GM12878 (cell line): Measurements from ENCODE around the gene TBX10. TPM values are rescaled to one million over a fixed set of nuclear protein-coding genes. Genes with fewer than 3 reads are reported as not detected.

Experiments used
- ATAC-seq: fragments of 200-7000 bp; cut with Tn5 transposase; 3 replicates; pipeline ENCODE4 v1.9.1; 2020; ENCODE audit warnings: mild to moderate bottlenecking, moderate library complexity
- BruUV-seq: library from RNA; stranded (reverse); fragments of 400-500 nt; replicated peaks from 2 replicates; lab custom pipeline; 2021; lab: Mats Ljungman, UMichigan
- CTCF ChIA-PET: fragments of 300-600 bp; sonication (Branson Sonifier 250); formaldehyde crosslinking; extraction: SDS; loops from one replicate; lab custom pipeline; 2021; ENCODE audit warnings: inconsistent platforms; lab: Yijun Ruan, JAX
- POLR2A ChIA-PET: fragments of 350-600 bp; formaldehyde crosslinking; extraction: SDS; loops from one replicate; lab custom pipeline; 2021; ENCODE audit warnings: inconsistent platforms; lab: Charles Lee
- RAD21 ChIA-PET: fragments of 300-600 bp; sonication (Branson Sonifier 250); formaldehyde crosslinking; loops from one replicate; lab custom pipeline; 2023; ENCODE audit warnings: antibody characterized with exemption; ENCODE audit not compliant: unreplicated experiment; lab: Charles Lee
- SMC1A ChIA-PET: fragments of 300-600 bp; sonication (Branson Sonifier 250); formaldehyde crosslinking; loops from one replicate; lab custom pipeline; 2023; ENCODE audit not compliant: unreplicated experiment, uncharacterized antibody; lab: Charles Lee
- DNase-seq: peaks from one replicate; pipeline ENCODE4 v3.0.0-alpha.2; 2011; ENCODE audit warnings: low read depth, low spot score
- FAIRE-seq: peaks from 3 replicates; lab custom pipeline; 2011; peaks lifted over from hg19 to GRCh38; lab: Jason Lieb, UNC
- H2AFZ ChIP-seq: 2 replicates; pipeline ENCODE4 v1.6.0; 2011; ENCODE audit warnings: low read depth, low read length, control low read depth; ENCODE audit not compliant: control insufficient read depth
- H3K27ac ChIP-seq: 2 replicates; pipeline ENCODE4 v1.5.1; 2011; ENCODE audit warnings: control low read depth; ENCODE audit not compliant: control insufficient read depth, insufficient read depth
- H3K27me3 ChIP-seq, 2 experiments: replicated peaks in 1 of 2; 2 replicates each; pipeline versions ENCODE4 v1.6.0 to v1.6.1; 2011; ENCODE audit warnings: low read length in 1 of 2; ENCODE audit not compliant: control insufficient read depth in 2 of 2, insufficient read depth in 2 of 2
- H3K36me3 ChIP-seq, 2 experiments: 2 replicates each; pipeline ENCODE4 v1.5.1; 2011; ENCODE audit warnings: low read length in 1 of 2; ENCODE audit not compliant: control insufficient read depth in 2 of 2, insufficient read depth in 2 of 2
- H3K4me1 ChIP-seq: 2 replicates; pipeline ENCODE4 v1.6.1; 2011; ENCODE audit warnings: mild to moderate bottlenecking, low read length, moderate library complexity, mixed read lengths; ENCODE audit not compliant: control insufficient read depth, insufficient read depth
- H3K4me2 ChIP-seq: 2 replicates; pipeline ENCODE4 v1.6.0; 2011; ENCODE audit warnings: control low read depth; ENCODE audit not compliant: control insufficient read depth, insufficient read depth
- H3K4me3 ChIP-seq: fragments of 200-600 bp; sonication (generic); 2 replicates; pipeline ENCODE4 v1.5.1; 2016
- H3K79me2 ChIP-seq: 2 replicates; pipeline ENCODE4 v1.6.0; 2011; ENCODE audit warnings: low read length; ENCODE audit not compliant: control insufficient read depth, insufficient read depth
- H3K9ac ChIP-seq: 2 replicates; pipeline ENCODE4 v1.8.0; 2011; ENCODE audit warnings: low read length, control low read depth, mixed read lengths; ENCODE audit not compliant: control insufficient read depth, insufficient read depth
- H3K9me3 ChIP-seq: replicated peaks from 3 replicates; pipeline ENCODE4 v1.5.1; 2011; ENCODE audit warnings: mild to moderate bottlenecking, low read length; ENCODE audit not compliant: control insufficient read depth, insufficient read depth
- H4K20me1 ChIP-seq: 2 replicates; pipeline ENCODE4 v1.6.0; 2011; ENCODE audit not compliant: control insufficient read depth, insufficient read depth
- ATF7 ChIP-seq: fragments of 450-650 bp; IDR thresholded peaks from 2 replicates; pipeline ENCODE4 v1.6.1; 2016; ENCODE audit warnings: low read depth, mild to moderate bottlenecking
- EGR1 ChIP-seq, 2 experiments: IDR thresholded peaks; 1 replicate in 1 of 2; 2 replicates in 1 of 2; pipeline ENCODE4 v1.6.1; 2011 to 2012; ENCODE audit warnings: low read depth in 2 of 2, low read length in 2 of 2, borderline replicate concordance in 1 of 2, mild to moderate bottlenecking in 1 of 2, moderate library complexity in 1 of 2
- GABPA ChIP-seq: IDR thresholded peaks from 2 replicates; pipeline ENCODE4 v1.6.1; 2014; ENCODE audit warnings: antibody characterized with exemption, low read depth, mild to moderate bottlenecking, inconsistent platforms
- HDGF ChIP-seq: fragments of 450-650 bp; IDR thresholded peaks from 2 replicates; pipeline ENCODE4 v1.6.1; 2016; ENCODE audit warnings: antibody characterized with exemption
- MLLT1 ChIP-seq: fragments of 450-650 bp; IDR thresholded peaks from 2 replicates; pipeline ENCODE4 v1.6.1; 2016; ENCODE audit warnings: mild to moderate bottlenecking
- MYB ChIP-seq: fragments of 150-350 bp; IDR thresholded peaks from 2 replicates; pipeline ENCODE4 v1.6.1; 2014; ENCODE audit warnings: mild to moderate bottlenecking, low read depth, low read length, borderline replicate concordance
- NR2F1 ChIP-seq: fragments of 450-650 bp; conservative IDR thresholded peaks from 2 replicates; pipeline ENCODE4 v1.6.1; 2017; ENCODE audit warnings: mild to moderate bottlenecking
- SREBF2 ChIP-seq: IDR thresholded peaks from 2 replicates; pipeline ENCODE4 v1.6.1; 2012; ENCODE audit warnings: mild to moderate bottlenecking, low read length
- TBL1XR1 ChIP-seq: IDR thresholded peaks from 2 replicates; pipeline ENCODE4 v1.6.1; 2012; ENCODE audit warnings: low read depth, low read length, improper control_type of control experiment
- YY1 ChIP-seq: IDR thresholded peaks from 2 replicates; pipeline ENCODE4 v1.6.1; 2011; ENCODE audit warnings: low read depth, mild to moderate bottlenecking, low read length
- ZSCAN29 ChIP-seq: fragments of 450-650 bp; IDR thresholded peaks from 2 replicates; pipeline ENCODE4 v1.6.1; 2017; ENCODE audit warnings: mild to moderate bottlenecking, moderate library complexity
- WGBS: methylation state at CpG from one replicate; pipeline ENCODE4 v1.1.6; 2016; ENCODE audit warnings: low lambda C conversion rate; ENCODE audit not compliant: insufficient replicate concordance, insufficient coverage; ENCODE audit errors: missing lambda C conversion rate; 5-methylcytosine and 5-hydroxymethylcytosine counted together
- in situ Hi-C: fragments of 300-500 bp; cut with MboI; formaldehyde crosslinking; loops from 9 replicates; pipeline ENCODE4 v1.14.3; 2018; ENCODE audit warnings: mixed read lengths
- intact Hi-C: fragments of 100-400 bp; cut with micrococcal nuclease; formaldehyde crosslinking; loops from one replicate; pipeline ENCODE4 v1.14.2; 2022; ENCODE audit not compliant: unreplicated experiment
- polyA plus RNA-seq, 11 experiments: library from polyadenylated mRNA; depleted of rRNA in 4 of 11; unstranded in 6 of 11; stranded (reverse) in 5 of 11; fragments of >200 nt; fragmentation: Nextera tagmentation in 4 of 11; fragmentation: Illumina TruSeq in 1 of 11; extraction: Ambion mirVana in 4 of 11; extraction: Trizol in 1 of 11; gene quantifications; 1 replicate in 1 of 11; 2 replicates in 10 of 11; pipeline versions ENCODE4 v1.2.1 to v1.2.3, GENCODE V29; 2011 to 2016; ENCODE audit warnings: inconsistent platforms in 2 of 11, missing spikeins in 2 of 11, low read depth in 1 of 11
- total RNA-seq, 4 experiments: library from RNA; depleted of rRNA in 3 of 4; stranded (reverse); fragments of >200 nt in 3 of 4; fragmentation: Illumina TruSeq in 1 of 4; extraction: Trizol in 1 of 4; gene quantifications; 2 replicates each; pipeline versions ENCODE4 v1.2.1 to v1.2.3, GENCODE V29; 2013 to 2021
- TF ChIP-seq, protein P1 (sequence below): fragments of 450-650 bp; IDR thresholded peaks from 2 replicates; pipeline ENCODE4 v1.6.1; 2017; ENCODE audit warnings: low read depth, mild to moderate bottlenecking, moderate library complexity
- TF ChIP-seq, protein P2 (sequence below): IDR thresholded peaks from 2 replicates; pipeline ENCODE4 v1.6.1; 2011; ENCODE audit warnings: borderline replicate concordance, low read depth, mild to moderate bottlenecking, moderate library complexity, mixed read lengths, low read length; ENCODE audit not compliant: insufficient read depth; ENCODE audit errors: extremely low read length
- TF ChIP-seq, protein P3 (sequence below): fragments of 450-650 bp; IDR thresholded peaks from 2 replicates; pipeline ENCODE4 v1.6.1; 2017; ENCODE audit warnings: borderline replicate concordance
- TF ChIP-seq, protein P4 (sequence below): fragments of 450-650 bp; IDR thresholded peaks from 2 replicates; pipeline ENCODE4 v1.6.1; 2014; ENCODE audit warnings: mild to moderate bottlenecking

The TBX10 gene
- total and polyA plus RNA-seq, 10 of the 15 experiments (the other 5 are each of a cell fraction or from before 2014, with no cell fraction given) = 0.10 to 0.44 (median 0.20) TPM; not detected in 4

GRCh38 chr11:67666303-67666645 lies 26.7 kb upstream of the TBX10 start:
- no peak overlapping the region for H3K9ac ChIP-seq
- ATAC-seq (no peak), DNase-seq (no peak), FAIRE-seq (no peak)
- no peak overlapping the region for H3K4me3 ChIP-seq
- RAD21 ChIA-PET = interaction anchor here (1.2 kb wide), 1 partner anchor 18 kb away, joined by 3 read pairs; no protein-coding TSS in a partner anchor
- no peaks in the 10 kb centered on the region for H4K20me1 ChIP-seq
- H3K27me3 ChIP-seq = peaks cover 0 to 2% of the 10 kb centered on the region in 2 experiments; a peak in 2 of 4 replicates
- H2AFZ ChIP-seq = no peak overlapping the region
- TF ChIP-seq ZSCAN29 (no peak), SREBF2 (no peak), ATF7 (no peak), YY1 (no peak), TBL1XR1 (no peak), MLLT1 (no peak), GABPA (no peak), EGR1 (IDR thresholded peaks at IDR 0.05; ENCODE audit: borderline replicate concordance in 1 of 2, low read depth in 2 of 2, low read length in 2 of 2) (no peak), HDGF (no peak), MYB (no peak), NR2F1 (no peak)
- TF ChIP-seq, protein P1, sequence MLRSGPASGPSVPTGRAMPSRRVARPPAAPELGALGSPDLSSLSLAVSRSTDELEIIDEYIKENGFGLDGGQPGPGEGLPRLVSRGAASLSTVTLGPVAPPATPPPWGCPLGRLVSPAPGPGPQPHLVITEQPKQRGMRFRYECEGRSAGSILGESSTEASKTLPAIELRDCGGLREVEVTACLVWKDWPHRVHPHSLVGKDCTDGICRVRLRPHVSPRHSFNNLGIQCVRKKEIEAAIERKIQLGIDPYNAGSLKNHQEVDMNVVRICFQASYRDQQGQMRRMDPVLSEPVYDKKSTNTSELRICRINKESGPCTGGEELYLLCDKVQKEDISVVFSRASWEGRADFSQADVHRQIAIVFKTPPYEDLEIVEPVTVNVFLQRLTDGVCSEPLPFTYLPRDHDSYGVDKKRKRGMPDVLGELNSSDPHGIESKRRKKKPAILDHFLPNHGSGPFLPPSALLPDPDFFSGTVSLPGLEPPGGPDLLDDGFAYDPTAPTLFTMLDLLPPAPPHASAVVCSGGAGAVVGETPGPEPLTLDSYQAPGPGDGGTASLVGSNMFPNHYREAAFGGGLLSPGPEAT = no peak
- TF ChIP-seq, protein P2, sequence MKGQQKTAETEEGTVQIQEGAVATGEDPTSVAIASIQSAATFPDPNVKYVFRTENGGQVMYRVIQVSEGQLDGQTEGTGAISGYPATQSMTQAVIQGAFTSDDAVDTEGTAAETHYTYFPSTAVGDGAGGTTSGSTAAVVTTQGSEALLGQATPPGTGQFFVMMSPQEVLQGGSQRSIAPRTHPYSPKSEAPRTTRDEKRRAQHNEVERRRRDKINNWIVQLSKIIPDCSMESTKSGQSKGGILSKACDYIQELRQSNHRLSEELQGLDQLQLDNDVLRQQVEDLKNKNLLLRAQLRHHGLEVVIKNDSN = no peak
- TF ChIP-seq, protein P3, sequence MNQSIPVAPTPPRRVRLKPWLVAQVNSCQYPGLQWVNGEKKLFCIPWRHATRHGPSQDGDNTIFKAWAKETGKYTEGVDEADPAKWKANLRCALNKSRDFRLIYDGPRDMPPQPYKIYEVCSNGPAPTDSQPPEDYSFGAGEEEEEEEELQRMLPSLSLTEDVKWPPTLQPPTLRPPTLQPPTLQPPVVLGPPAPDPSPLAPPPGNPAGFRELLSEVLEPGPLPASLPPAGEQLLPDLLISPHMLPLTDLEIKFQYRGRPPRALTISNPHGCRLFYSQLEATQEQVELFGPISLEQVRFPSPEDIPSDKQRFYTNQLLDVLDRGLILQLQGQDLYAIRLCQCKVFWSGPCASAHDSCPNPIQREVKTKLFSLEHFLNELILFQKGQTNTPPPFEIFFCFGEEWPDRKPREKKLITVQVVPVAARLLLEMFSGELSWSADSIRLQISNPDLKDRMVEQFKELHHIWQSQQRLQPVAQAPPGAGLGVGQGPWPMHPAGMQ = no peak
- TF ChIP-seq, protein P4, sequence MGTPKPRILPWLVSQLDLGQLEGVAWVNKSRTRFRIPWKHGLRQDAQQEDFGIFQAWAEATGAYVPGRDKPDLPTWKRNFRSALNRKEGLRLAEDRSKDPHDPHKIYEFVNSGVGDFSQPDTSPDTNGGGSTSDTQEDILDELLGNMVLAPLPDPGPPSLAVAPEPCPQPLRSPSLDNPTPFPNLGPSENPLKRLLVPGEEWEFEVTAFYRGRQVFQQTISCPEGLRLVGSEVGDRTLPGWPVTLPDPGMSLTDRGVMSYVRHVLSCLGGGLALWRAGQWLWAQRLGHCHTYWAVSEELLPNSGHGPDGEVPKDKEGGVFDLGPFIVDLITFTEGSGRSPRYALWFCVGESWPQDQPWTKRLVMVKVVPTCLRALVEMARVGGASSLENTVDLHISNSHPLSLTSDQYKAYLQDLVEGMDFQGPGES = no peak
- intact Hi-C loops (no loop called here), in situ Hi-C loops (no loop called here)
- CTCF ChIA-PET = interaction anchor here (0.6 to 2.3 kb wide), 6 partner anchors 8 to 37 kb away, joined by 3 to 9 read pairs (median 6); partner anchors contain the start of genes ACY3 and NUDT8
- POLR2A ChIA-PET = no interaction called here
- SMC1A ChIA-PET = no interaction called here
- no peak overlapping the region for H3K4me2 ChIP-seq
- H3K36me3 ChIP-seq = no peaks in the 10 kb centered on the region
- no peaks in the 10 kb centered on the region for H3K79me2 ChIP-seq
- no peaks in the 10 kb centered on the region; the same call in 2 of the 3 replicates for H3K9me3 ChIP-seq
- H3K4me1 ChIP-seq = peaks cover 9% of the 10 kb centered on the region; the same call in 1 of the 2 replicates
- no peak overlapping the region for H3K27ac ChIP-seq
- WGBS = 60% methylated on average over 11 of the region's 11 CpGs
- no TSS peak for BruUV-seq
